ENCODE data around the gene PIK3R5.
A peak's percentile ranks its signal among the peaks of the same experiment; 100 is the strongest.
"Not testable (repeated sequence)": the region's sequence is repeated elsewhere in the genome, so short reads cannot be mapped to it uniquely, and the experiment has no call there.

PIK3R5 gene

GRCh38 chr17:8985054-8985701 is 19.7 kb upstream of the PIK3R5 start:
- DNase-seq: peak; percentile 65

GRCh38 chr17:8984225-8984624 is 18.7 kb upstream of the PIK3R5 start:
- DNase-seq: not testable (repeated sequence)

GRCh38 chr17:8981443-8981842 is 15.9 kb upstream of the PIK3R5 start:
- DNase-seq: no peak

GRCh38 chr17:8979715-8980114 is 14.2 kb upstream of the PIK3R5 start:
- no peak for DNase-seq

GRCh38 chr17:8976638-8977037 is 11.1 kb upstream of the PIK3R5 start:
- no peak for DNase-seq

- DNase-seq: peak; percentile 89
Observed at GRCh38 chr17:8975091-8975725, 9.7 kb upstream of the PIK3R5 start.

- peak; percentile 80 for DNase-seq
Observed at GRCh38 chr17:8969901-8970300, 4.4 kb upstream of the PIK3R5 start.

GRCh38 chr17:8968503-8968902 is 3.0 kb upstream of the PIK3R5 start:
- DNase-seq: no peak

- peak; percentile 79 for DNase-seq
Observed at GRCh38 chr17:8967861-8968260, 2.4 kb upstream of the PIK3R5 start.

- peak; percentile 84 for DNase-seq
Observed at GRCh38 chr17:8966926-8967325, 1.4 kb upstream of the PIK3R5 start.

GRCh38 chr17:8964801-8965393 is 610 bp downstream of the PIK3R5 start:
- peak; percentile 70 for DNase-seq

- DNase-seq: peak; percentile 22
Observed at GRCh38 chr17:8963647-8964258, 1.8 kb downstream of the PIK3R5 start.

GRCh38 chr17:8963014-8963413 is 2.5 kb downstream of the PIK3R5 start:
- DNase-seq: no peak

- DNase-seq: no peak
Observed at GRCh38 chr17:8961829-8962228, 3.7 kb downstream of the PIK3R5 start.

- no peak for DNase-seq
Observed at GRCh38 chr17:8960325-8961140, 5.0 kb downstream of the PIK3R5 start.

- DNase-seq: no peak
Observed at GRCh38 chr17:8959312-8959918, 6.1 kb downstream of the PIK3R5 start.

GRCh38 chr17:8957721-8958120 is 7.8 kb downstream of the PIK3R5 start:
- no peak for DNase-seq

GRCh38 chr17:8956465-8956902 is 9.0 kb downstream of the PIK3R5 start:
- no peak for DNase-seq

- DNase-seq: peak; percentile 86
Observed at GRCh38 chr17:8955021-8955959, 10.2 kb downstream of the PIK3R5 start.

GRCh38 chr17:8954339-8954738 is 11.2 kb downstream of the PIK3R5 start:
- DNase-seq: peak; percentile 99

- DNase-seq: peak; percentile 74
Observed at GRCh38 chr17:8953156-8953885, 12.2 kb downstream of the PIK3R5 start.

Measured in inflammatory macrophage treated with lipopolysaccharide for 4 hours (primary cell).